Psoas muscle (tissue), 8 donors: ENCODE data around the gene ZCCHC7. TPM values are rescaled to one million over a fixed set of nuclear protein-coding genes. Genes with fewer than 3 reads are reported as not detected.

ENCODE experiments used
- ATAC-seq, 4 donors: fragments of 200-7000 bp; cut with Tn5 transposase; one replicate each; pipeline ENCODE4 v1.9.1; 2020; ENCODE audit warnings: moderate library complexity in 3 of 4, mild to moderate bottlenecking in 2 of 4
- DNase-seq, 2 donors: peaks; one replicate each; pipeline ENCODE4 v3.0.0-alpha.2; 2020
- H3K27ac ChIP-seq: fragments of 200-600 bp; one replicate; pipeline ENCODE4 v1.8.0; 2022
- H3K27me3 ChIP-seq, 3 donors: fragments of 200-600 bp in 1 of 3; one replicate each; pipeline versions ENCODE4 v1.6.1 to v1.8.0; 2013 to 2022; ENCODE audit warnings: low read length in 2 of 3, mild to moderate bottlenecking in 2 of 3, moderate library complexity in 1 of 3; ENCODE audit not compliant: insufficient read depth in 3 of 3
- H3K36me3 ChIP-seq, 2 donors: fragments of 200-600 bp in 1 of 2; one replicate each; pipeline versions ENCODE4 v1.6.1 to v1.8.0; 2013 to 2022; ENCODE audit warnings: low read depth in 1 of 2, mild to moderate bottlenecking in 1 of 2, moderate library complexity in 1 of 2; ENCODE audit not compliant: insufficient read depth in 1 of 2
- H3K4me1 ChIP-seq: fragments of 200-600 bp; one replicate; pipeline ENCODE4 v1.8.0; 2022
- H3K4me3 ChIP-seq: fragments of 200-600 bp; one replicate; pipeline ENCODE4 v1.8.0; 2022; ENCODE audit warnings: mild to moderate bottlenecking
- H3K9me3 ChIP-seq: fragments of 200-600 bp; one replicate; pipeline ENCODE4 v1.8.0; 2022
- WGBS, 3 donors: extraction: QIAGEN DNeasy Blood & Tissue Kit; methylation state at CpG; one replicate each; pipeline versions ENCODE4 v1.1.6 to v1.1.7; 2013; 5-methylcytosine and 5-hydroxymethylcytosine counted together
- intact Hi-C, 2 donors: fragments of 100-400 bp; cut with DNase I; formaldehyde crosslinking; loops; one replicate each; pipeline versions ENCODE4 v1.11.0 to v1.14.2; 2022
- polyA plus RNA-seq, 3 donors: library from polyadenylated mRNA; stranded (reverse); fragments of 200-250 nt; gene quantifications; one replicate each; pipeline ENCODE4 v1.2.3, GENCODE V29; 2013
- total RNA-seq, 4 donors: library from RNA; stranded (reverse); fragmentation: NEBNext Ultra II Directional in 2 of 4; extraction: Animal tissue kit (Norgen Biotek cat#: 25700) in 2 of 4; gene quantifications; one replicate each; pipeline versions ENCODE4 v1.2.1 to v1.2.4, GENCODE V29; 2021 to 2023
- TF ChIP-seq, protein P1 (sequence below): fragments of 200-600 bp; IDR thresholded peaks from one replicate; pipeline ENCODE4 v1.8.0; 2022; ENCODE audit warnings: antibody characterized with exemption
- donor health status: healthy with polysubstance abuse.
- donor health status: DM: no; HTN: no; CAD: no; lungs with moderate emphysema.
- donor health status: Bipolar disorder and iron deficiency.
- donor health status: healthy.
- donor health status: DM: yes; HTN: yes; CAD: no.
- donor health status: DM: no; HTN: no; CAD: no.
- donor health status: DM: no; HTN: no; CAD: no.
- donor health status: DM: yes; HTN: yes; CAD: no.

ZCCHC7 gene
- total and polyA plus RNA-seq, 7 donors = 6.2 to 10.3 (median 7.3) TPM

DNA sequence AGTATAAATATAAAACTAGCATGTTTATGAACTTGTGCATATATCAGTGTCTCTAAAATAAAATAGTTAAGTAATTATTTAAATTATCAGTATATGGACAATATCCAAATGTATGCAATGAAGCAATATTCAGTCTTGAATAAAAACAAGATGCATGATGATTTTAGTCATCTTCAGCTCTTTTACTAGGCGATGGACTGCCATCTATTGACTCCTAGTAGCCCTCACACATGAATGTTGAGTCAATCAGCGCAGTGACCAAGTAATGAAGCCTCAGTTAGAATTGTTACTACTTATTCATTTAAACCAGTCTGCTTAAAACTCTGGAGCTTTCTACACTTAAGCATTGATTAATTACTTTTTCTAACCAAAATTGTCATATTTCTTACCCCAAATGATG is 209.2 kb downstream of the ZCCHC7 start:
- Histone ChIP-seq H3K4me1 (no peaks in the 10 kb centered on the region), H3K9me3 (no peaks in the 10 kb centered on the region), H3K4me3 (no peak overlapping the region), H3K36me3 (no peaks in the 10 kb centered on the region), H3K27ac (no peak overlapping the region), H3K27me3 (no peaks in the 10 kb centered on the region)
- TF ChIP-seq, protein P1, sequence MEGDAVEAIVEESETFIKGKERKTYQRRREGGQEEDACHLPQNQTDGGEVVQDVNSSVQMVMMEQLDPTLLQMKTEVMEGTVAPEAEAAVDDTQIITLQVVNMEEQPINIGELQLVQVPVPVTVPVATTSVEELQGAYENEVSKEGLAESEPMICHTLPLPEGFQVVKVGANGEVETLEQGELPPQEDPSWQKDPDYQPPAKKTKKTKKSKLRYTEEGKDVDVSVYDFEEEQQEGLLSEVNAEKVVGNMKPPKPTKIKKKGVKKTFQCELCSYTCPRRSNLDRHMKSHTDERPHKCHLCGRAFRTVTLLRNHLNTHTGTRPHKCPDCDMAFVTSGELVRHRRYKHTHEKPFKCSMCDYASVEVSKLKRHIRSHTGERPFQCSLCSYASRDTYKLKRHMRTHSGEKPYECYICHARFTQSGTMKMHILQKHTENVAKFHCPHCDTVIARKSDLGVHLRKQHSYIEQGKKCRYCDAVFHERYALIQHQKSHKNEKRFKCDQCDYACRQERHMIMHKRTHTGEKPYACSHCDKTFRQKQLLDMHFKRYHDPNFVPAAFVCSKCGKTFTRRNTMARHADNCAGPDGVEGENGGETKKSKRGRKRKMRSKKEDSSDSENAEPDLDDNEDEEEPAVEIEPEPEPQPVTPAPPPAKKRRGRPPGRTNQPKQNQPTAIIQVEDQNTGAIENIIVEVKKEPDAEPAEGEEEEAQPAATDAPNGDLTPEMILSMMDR = peak; percentile 21
- intact Hi-C loops = no loop called here
- no peak for ATAC-seq
- DNase-seq = no peak
- WGBS, 3 donors = 89 to 96% (median 93%) methylated on average over 2 of the region's 2 CpGs

DNA sequence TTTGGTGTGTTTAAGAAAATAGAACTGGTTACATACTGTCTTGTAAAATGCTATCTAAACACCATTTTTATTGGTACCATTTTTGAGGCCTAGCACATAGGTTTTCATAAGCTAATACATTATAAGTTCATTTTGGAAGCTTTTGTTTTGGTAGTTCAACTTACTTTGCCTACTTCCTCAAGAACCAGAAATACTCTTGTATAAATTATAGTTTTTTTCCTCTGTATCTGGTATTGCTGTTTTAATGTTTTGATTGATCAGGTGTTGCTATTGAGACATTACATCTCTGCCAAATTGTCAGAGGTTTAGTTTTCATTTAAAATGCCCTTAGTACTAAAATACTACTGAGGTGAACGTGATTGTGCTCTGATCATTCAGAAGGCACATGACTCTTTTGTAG is 211.5 kb downstream of the ZCCHC7 start:
- Histone ChIP-seq H3K4me3 (no peak overlapping the region), H3K9me3 (no peaks in the 10 kb centered on the region), H3K27ac (no peak overlapping the region), H3K4me1 (no peaks in the 10 kb centered on the region), H3K27me3 (no peaks in the 10 kb centered on the region), H3K36me3 (no peaks in the 10 kb centered on the region)
- TF ChIP-seq, protein P1 = no peak
- DNase-seq (no peak), ATAC-seq (no peak)
- WGBS, 3 donors = 95 to 98% (median 95%) methylated on average over 1 of the region's 1 CpG
- intact Hi-C loops = no loop called here

DNA sequence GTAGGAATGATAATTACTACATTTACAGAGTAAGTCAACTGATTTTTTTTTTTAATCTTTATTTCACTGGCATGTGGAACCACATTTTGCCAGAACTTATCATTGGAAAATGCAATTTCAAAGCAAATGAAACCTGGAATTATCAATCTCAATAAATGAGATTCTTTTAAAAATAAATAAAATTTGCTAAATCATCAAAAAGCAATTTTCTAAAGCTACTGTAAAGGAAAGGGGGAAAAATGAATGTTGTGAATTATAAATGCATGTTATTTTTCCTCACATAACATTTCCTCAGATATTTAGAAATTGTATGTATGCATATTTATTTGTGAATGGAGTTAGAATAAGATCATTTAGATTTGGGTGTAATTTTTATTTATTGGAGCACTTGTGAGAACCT is 212.2 kb downstream of the ZCCHC7 start:
- Histone ChIP-seq H3K4me1 (no peaks in the 10 kb centered on the region), H3K4me3 (no peak overlapping the region), H3K36me3 (no peaks in the 10 kb centered on the region), H3K9me3 (no peaks in the 10 kb centered on the region), H3K27ac (no peak overlapping the region), H3K27me3 (no peaks in the 10 kb centered on the region)
- DNase-seq = no peak
- TF ChIP-seq, protein P1 = no peak
- no peak for ATAC-seq
- intact Hi-C loops = no loop called here

DNA sequence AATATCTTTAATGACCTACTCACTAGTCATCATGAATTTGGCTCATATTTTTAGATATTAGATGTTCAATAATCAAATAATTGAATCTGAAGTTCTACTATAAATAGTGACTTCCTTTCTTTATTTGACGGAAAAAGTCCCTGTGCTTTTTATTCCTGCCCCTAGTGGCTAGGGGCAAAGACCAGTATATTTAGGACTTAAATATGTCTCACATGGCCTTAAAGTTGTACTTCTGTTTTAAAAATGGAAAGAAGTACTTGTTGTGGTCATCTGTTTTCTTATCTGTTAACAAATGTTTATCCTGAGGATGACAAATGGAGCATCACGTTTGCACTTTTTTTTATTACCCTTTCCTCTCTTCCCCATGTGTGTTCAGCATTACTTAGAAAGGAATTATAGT is 212.9 kb downstream of the ZCCHC7 start:
- H3K4me1 ChIP-seq = no peaks in the 10 kb centered on the region
- TF ChIP-seq, protein P1 = no peak
- H3K27ac ChIP-seq = no peak overlapping the region
- intact Hi-C loops = no loop called here
- 64 to 77% (median 76%) methylated on average over 2 of the region's 2 CpGs for WGBS, 3 donors
- no peaks in the 10 kb centered on the region for H3K9me3 ChIP-seq
- DNase-seq (no peak), ATAC-seq (no peak)
- no peaks in the 10 kb centered on the region for H3K36me3 ChIP-seq
- no peaks in the 10 kb centered on the region for H3K27me3 ChIP-seq
- no peak overlapping the region for H3K4me3 ChIP-seq

DNA sequence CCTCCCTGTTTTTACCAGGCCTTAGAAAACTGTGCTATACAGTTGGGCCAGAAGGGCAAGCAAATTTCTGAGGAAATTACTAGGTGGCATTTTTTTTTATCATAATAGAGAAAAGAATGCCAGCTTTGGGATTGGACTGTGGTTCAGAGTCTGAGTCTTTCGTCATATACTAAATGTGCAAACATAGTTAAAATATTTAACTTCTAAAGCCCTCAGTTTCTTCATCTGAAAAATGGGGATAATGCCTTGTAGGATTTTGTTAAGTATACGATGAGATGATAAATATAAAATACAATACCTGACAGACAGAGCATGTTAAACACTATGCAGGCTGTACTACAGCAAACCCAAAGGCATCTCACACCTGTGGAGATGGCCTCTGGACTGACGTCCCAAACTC is 214.9 kb downstream of the ZCCHC7 start:
- no peaks in the 10 kb centered on the region for H3K9me3 ChIP-seq
- intact Hi-C loops = no loop called here
- TF ChIP-seq, protein P1 = no peak
- H3K27me3 ChIP-seq = no peaks in the 10 kb centered on the region
- DNase-seq (no peak), ATAC-seq (no peak)
- no peak overlapping the region for H3K27ac ChIP-seq
- WGBS, 3 donors = 97 to 98% (median 98%) methylated on average over 3 of the region's 3 CpGs
- no peaks in the 10 kb centered on the region for H3K4me1 ChIP-seq
- H3K4me3 ChIP-seq = no peak overlapping the region
- no peaks in the 10 kb centered on the region for H3K36me3 ChIP-seq
